ENCODE data around the gene UQCRHL.

Gene UQCRHL

DNA sequence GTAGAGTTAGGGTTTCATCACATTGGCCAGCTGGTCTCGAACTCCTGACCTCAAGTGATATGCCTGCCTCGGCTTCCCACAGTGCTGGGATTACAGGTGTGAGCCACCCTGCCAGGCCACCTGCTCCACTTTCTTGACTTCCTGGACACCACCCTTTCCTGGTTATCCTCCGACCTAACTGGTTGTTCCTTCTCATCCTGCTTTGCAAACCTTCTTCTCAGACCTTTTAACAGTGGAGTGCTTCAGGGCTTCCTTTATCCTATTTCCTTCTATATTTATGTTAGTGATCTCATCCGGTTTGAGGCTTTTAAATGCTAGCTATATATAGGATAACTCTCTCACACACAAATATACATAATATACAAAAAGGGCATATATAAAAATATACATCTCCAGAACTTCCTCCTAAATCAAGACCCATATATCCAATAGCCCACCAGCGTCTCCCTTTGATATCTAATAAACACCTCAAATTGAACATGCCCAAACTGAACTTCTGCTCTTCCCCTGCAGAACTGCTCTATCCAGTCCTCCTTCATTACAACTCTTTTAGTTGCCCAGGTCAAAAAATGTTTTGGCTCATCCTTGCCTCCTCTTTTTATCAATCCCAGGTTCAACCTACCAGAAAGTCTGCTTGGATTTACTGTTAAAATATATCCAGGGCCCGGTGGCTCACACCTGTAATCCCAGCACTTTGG, 19.5 kb upstream of the UQCRHL start:
- TF ChIP-seq CTCF (IDR thresholded peaks at IDR 0.05; ENCODE audit: low read depth, low read length): no peak
- in situ Hi-C loops (cut with HindIII; ENCODE audit: low sequenced_read_pairs): no loop called here
- DNase-seq (ENCODE audit: low read depth, low spot score): no peak
- H3K4me3 ChIP-seq (ENCODE audit: low read depth, low read length): no peak overlapping the region

DNA sequence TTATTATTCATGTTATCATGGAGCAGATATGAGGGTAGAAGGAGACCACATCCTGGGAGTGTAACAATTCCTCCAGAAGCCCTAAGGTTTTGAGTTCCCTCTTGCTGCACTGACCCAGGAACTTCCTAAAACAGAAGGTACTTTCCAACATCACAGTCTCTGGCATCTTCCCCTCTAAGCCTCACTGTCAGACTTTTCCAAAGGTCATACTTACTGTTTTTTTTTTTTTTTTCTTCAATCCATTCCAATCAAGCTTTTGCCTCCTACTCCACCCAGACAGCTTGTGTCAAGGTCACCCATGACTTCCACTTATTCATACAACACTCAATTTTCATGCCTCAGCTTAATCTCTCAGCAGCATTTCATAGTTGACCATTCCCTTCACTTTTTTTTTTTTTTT, 18.4 kb upstream of the UQCRHL start:
- DNase-seq (ENCODE audit: low read depth, low spot score): no peak
- TF ChIP-seq CTCF (IDR thresholded peaks at IDR 0.05; ENCODE audit: low read depth, low read length): no peak
- no peak overlapping the region for H3K4me3 ChIP-seq (ENCODE audit: low read depth, low read length)
- in situ Hi-C loops (cut with HindIII; ENCODE audit: low sequenced_read_pairs): no loop called here

DNA sequence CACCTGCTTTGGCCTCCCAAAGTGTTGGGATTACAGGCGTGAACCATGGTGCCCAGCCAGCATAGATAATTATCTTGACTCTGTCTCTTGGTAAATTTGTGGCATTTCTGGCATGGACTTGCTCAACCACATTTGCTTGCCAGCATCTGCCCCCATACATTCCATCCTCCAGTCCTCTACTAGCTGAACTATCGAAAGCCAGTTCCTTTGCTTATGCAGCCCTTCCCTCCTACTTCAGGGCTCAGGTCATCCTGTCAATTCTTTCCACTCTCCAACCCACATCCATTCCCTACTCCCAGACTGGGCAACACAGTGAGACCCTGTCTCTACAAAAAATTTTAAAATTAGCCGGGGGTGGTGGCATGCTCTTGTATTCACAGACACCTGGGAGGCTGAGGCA, 13.0 kb upstream of the UQCRHL start:
- in situ Hi-C loops (cut with HindIII; ENCODE audit: low sequenced_read_pairs): no loop called here
- TF ChIP-seq CTCF (IDR thresholded peaks at IDR 0.05; ENCODE audit: low read depth, low read length): no peak

DNA sequence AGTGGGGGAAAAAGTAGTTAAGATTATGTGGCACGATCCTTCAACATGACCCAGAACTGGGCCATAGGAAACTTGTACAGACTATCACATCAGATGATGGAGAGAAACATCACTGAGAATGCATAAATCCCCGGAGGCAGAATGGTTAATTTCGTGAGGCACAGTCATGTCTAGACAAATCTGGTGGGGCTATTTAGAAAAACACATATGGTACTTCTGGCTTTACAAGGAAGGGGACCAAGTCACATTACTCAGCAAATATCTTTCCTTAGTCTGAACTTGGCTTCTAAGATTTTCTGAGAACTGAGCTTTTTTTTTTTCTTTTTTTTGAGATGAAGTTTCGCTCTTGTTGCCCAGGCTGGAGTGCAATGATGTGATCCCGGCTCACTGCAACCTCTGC, 9.2 kb upstream of the UQCRHL start:
- in situ Hi-C loops (cut with HindIII; ENCODE audit: low sequenced_read_pairs): no loop called here
- DNase-seq (ENCODE audit: low read depth, low spot score): no peak
- no peak for TF ChIP-seq CTCF (IDR thresholded peaks at IDR 0.05; ENCODE audit: low read depth, low read length)
- no peak overlapping the region for H3K4me3 ChIP-seq (ENCODE audit: low read depth, low read length)

More for the DNA sequence above, 13.0 kb upstream of the UQCRHL start:
- H3K4me3 ChIP-seq (ENCODE audit: low read depth, low read length): no peak overlapping the region
- no peak for DNase-seq (ENCODE audit: low read depth, low spot score)

GRCh38 chr1:15810073-15810472, 2.6 kb upstream of the UQCRHL start:
- DNase-seq (ENCODE audit: low read depth, low spot score): no peak
- no peak for TF ChIP-seq CTCF (IDR thresholded peaks at IDR 0.05; ENCODE audit: low read depth, low read length)
- in situ Hi-C loops (cut with HindIII; ENCODE audit: low sequenced_read_pairs): no loop called here
- no peak overlapping the region for H3K4me3 ChIP-seq (ENCODE audit: low read depth, low read length)

DNA sequence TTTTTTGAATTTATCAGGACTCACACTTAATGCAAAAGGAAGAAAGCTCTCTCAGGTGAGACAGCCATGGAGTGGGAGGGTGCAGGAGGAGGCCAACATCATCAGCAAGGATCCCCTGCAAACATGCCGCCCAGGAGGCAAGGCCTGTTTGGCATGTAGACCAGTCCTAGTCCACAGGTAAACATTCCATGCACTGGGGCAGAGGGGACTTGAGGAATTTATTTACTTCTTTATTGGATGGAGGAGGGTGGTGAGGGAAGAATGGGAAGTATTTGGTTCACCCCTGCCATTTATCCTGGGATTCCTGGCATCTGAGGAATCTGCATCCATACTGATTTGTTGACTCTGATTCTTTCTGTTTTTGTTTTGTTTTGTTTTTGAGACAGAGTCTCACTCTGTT, 1.5 kb upstream of the UQCRHL start:
- in situ Hi-C loops (cut with HindIII; ENCODE audit: low sequenced_read_pairs): no loop called here
- no peak overlapping the region for H3K4me3 ChIP-seq (ENCODE audit: low read depth, low read length)
- TF ChIP-seq CTCF (IDR thresholded peaks at IDR 0.05; ENCODE audit: low read depth, low read length): no peak

More for the DNA sequence above, 1.5 kb upstream of the UQCRHL start:
- no peak for DNase-seq (ENCODE audit: low read depth, low spot score)

Data from astrocyte of the spinal cord (primary cell).